ENCODE data around the gene M6PR. TPM values are rescaled to one million over a fixed set of nuclear protein-coding genes. Genes with fewer than 3 reads are reported as not detected.
"Not testable (repeated sequence)": the region's sequence is repeated elsewhere in the genome, so short reads cannot be mapped to it uniquely, and the experiment has no call there.

M6PR gene
- total RNA-seq, 1 donor = 78.2 TPM

- H3K4me3 ChIP-seq (ENCODE audit: low read length) = no peak overlapping the region
- H3K4me1 ChIP-seq (ENCODE audit: insufficient read depth, low read length) = peaks cover 11% of the 10 kb centered on the region
- no peaks in the 10 kb centered on the region for H3K27me3 ChIP-seq (ENCODE audit: insufficient read depth, low read length)
- H3K9me3 ChIP-seq (ENCODE audit: low read depth, low read length) = no peaks in the 10 kb centered on the region
Measured at GRCh38 chr12:8909752-8910151, 39.7 kb downstream of the M6PR start.

GRCh38 chr12:8907513-8907912, 41.9 kb downstream of the M6PR start:
- Histone ChIP-seq H3K4me3 (ENCODE audit: low read length) (no peak overlapping the region), H3K9me3 (ENCODE audit: low read depth, low read length) (no peaks in the 10 kb centered on the region)

GRCh38 chr12:8906266-8907180, 42.9 kb downstream of the M6PR start:
- Histone ChIP-seq H3K4me3 (ENCODE audit: low read length) (no peak overlapping the region), H3K9me3 (ENCODE audit: low read depth, low read length) (no peaks in the 10 kb centered on the region), H3K4me1 (ENCODE audit: insufficient read depth, low read length) (peaks cover 17% of the 10 kb centered on the region), H3K27me3 (ENCODE audit: insufficient read depth, low read length) (no peaks in the 10 kb centered on the region)

More at GRCh38 chr12:8907513-8907912, 41.9 kb downstream of the M6PR start:
- no peaks in the 10 kb centered on the region for H3K27me3 ChIP-seq (ENCODE audit: insufficient read depth, low read length)
- peaks cover 17% of the 10 kb centered on the region for H3K4me1 ChIP-seq (ENCODE audit: insufficient read depth, low read length)

GRCh38 chr12:8905546-8905945, 43.9 kb downstream of the M6PR start:
- Histone ChIP-seq H3K9me3 (ENCODE audit: low read depth, low read length) (no peaks in the 10 kb centered on the region), H3K4me1 (ENCODE audit: insufficient read depth, low read length) (peaks cover 17% of the 10 kb centered on the region), H3K4me3 (ENCODE audit: low read length) (no peak overlapping the region), H3K27me3 (ENCODE audit: insufficient read depth, low read length) (no peaks in the 10 kb centered on the region)

GRCh38 chr12:8904665-8905064, 44.8 kb downstream of the M6PR start:
- H3K4me1 ChIP-seq (ENCODE audit: insufficient read depth, low read length) = peaks cover 17% of the 10 kb centered on the region
- no peak overlapping the region for H3K4me3 ChIP-seq (ENCODE audit: low read length)
- H3K9me3 ChIP-seq (ENCODE audit: low read depth, low read length) = no peaks in the 10 kb centered on the region
- no peaks in the 10 kb centered on the region for H3K27me3 ChIP-seq (ENCODE audit: insufficient read depth, low read length)

GRCh38 chr12:8903646-8904045, 45.8 kb downstream of the M6PR start:
- Histone ChIP-seq H3K9me3 (ENCODE audit: low read depth, low read length) (no peaks in the 10 kb centered on the region), H3K4me3 (ENCODE audit: low read length) (no peak overlapping the region), H3K4me1 (ENCODE audit: insufficient read depth, low read length) (peaks cover 17% of the 10 kb centered on the region), H3K27me3 (ENCODE audit: insufficient read depth, low read length) (no peaks in the 10 kb centered on the region)

- H3K9me3 ChIP-seq (ENCODE audit: low read depth, low read length); H3K27me3 ChIP-seq (ENCODE audit: insufficient read depth, low read length); H3K4me3 ChIP-seq (ENCODE audit: low read length): not testable (repeated sequence)
- H3K4me1 ChIP-seq (ENCODE audit: insufficient read depth, low read length) = peaks cover 17% of the 10 kb centered on the region
Measured at GRCh38 chr12:8902703-8903102, 46.7 kb downstream of the M6PR start.

GRCh38 chr12:8899830-8900229, 49.6 kb downstream of the M6PR start:
- no peaks in the 10 kb centered on the region for H3K27me3 ChIP-seq (ENCODE audit: insufficient read depth, low read length)
- peaks cover 12% of the 10 kb centered on the region for H3K4me1 ChIP-seq (ENCODE audit: insufficient read depth, low read length)
- H3K9me3 ChIP-seq (ENCODE audit: low read depth, low read length) = no peaks in the 10 kb centered on the region
- H3K4me3 ChIP-seq (ENCODE audit: low read length) = no peak overlapping the region

- Histone ChIP-seq H3K4me1 (ENCODE audit: insufficient read depth, low read length) (no peaks in the 10 kb centered on the region), H3K4me3 (ENCODE audit: low read length) (no peak overlapping the region), H3K27me3 (ENCODE audit: insufficient read depth, low read length) (no peaks in the 10 kb centered on the region), H3K9me3 (ENCODE audit: low read depth, low read length) (no peaks in the 10 kb centered on the region)
Measured at GRCh38 chr12:8897081-8897480, 52.4 kb downstream of the M6PR start.

- Histone ChIP-seq H3K4me1 (ENCODE audit: insufficient read depth, low read length) (peaks cover 5% of the 10 kb centered on the region), H3K27me3 (ENCODE audit: insufficient read depth, low read length) (no peaks in the 10 kb centered on the region), H3K9me3 (ENCODE audit: low read depth, low read length) (no peaks in the 10 kb centered on the region), H3K4me3 (ENCODE audit: low read length) (no peak overlapping the region)
Measured at GRCh38 chr12:8894986-8895385, 54.5 kb downstream of the M6PR start.

GRCh38 chr12:8894378-8894777, 55.1 kb downstream of the M6PR start:
- no peaks in the 10 kb centered on the region for H3K9me3 ChIP-seq (ENCODE audit: low read depth, low read length)
- no peaks in the 10 kb centered on the region for H3K27me3 ChIP-seq (ENCODE audit: insufficient read depth, low read length)
- peaks cover 5% of the 10 kb centered on the region for H3K4me1 ChIP-seq (ENCODE audit: insufficient read depth, low read length)
- no peak overlapping the region for H3K4me3 ChIP-seq (ENCODE audit: low read length)

GRCh38 chr12:8891976-8892375, 57.5 kb downstream of the M6PR start:
- Histone ChIP-seq H3K27me3 (ENCODE audit: insufficient read depth, low read length) (no peaks in the 10 kb centered on the region), H3K4me3 (ENCODE audit: low read length) (no peak overlapping the region), H3K4me1 (ENCODE audit: insufficient read depth, low read length) (peaks cover 5% of the 10 kb centered on the region), H3K9me3 (ENCODE audit: low read depth, low read length) (no peaks in the 10 kb centered on the region)

Other genes with a start within 250 kb of the M6PR start
- not detected for gene A2ML1, start 127.0 kb downstream of the M6PR start, total RNA-seq
- gene PHC1, start 35.1 kb downstream of the M6PR start, total RNA-seq = 26.9 TPM
- 23.6 TPM for gene KLRG1, start 39.9 kb upstream of the M6PR start, total RNA-seq
- not detected for gene A2M, start 166.3 kb upstream of the M6PR start, total RNA-seq

Data from mononuclear cell (primary cell).